ENCODE measurements around the gene AGAP4.
"Not testable (repeated sequence)": the region's sequence is repeated elsewhere in the genome, so short reads cannot be mapped to it uniquely, and the experiment has no call there.

Gene AGAP4

GRCh38 chr10:45789991-45790390, 57.3 kb downstream of the AGAP4 start:
- FAIRE-seq, result not testable (repeated sequence)

DNA sequence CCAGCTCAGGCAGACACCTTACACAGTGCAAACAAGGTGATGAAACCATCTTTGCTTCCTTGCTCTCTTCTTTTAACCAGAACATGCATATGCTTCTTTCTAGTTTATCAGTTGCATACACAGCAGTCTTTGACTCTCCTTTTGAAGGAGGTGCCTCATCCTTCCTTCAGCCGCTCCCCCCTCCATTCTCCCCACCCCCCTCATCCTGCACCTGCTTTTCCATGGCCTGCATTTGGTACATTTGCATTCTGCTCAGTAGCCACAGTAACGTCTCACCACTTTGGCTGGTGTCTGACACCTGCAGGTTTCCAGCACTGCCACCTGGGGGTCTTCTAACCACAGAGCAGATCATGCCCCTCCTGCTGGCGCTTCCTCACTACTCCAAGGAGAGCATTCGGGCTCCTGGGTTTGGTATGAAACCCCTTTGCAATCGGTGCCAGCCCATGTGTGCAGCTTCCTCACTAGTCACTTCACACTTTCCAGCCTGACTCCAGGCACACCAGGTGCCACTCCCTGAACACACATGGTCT, 60.0 kb downstream of the AGAP4 start:
- not testable (repeated sequence) for FAIRE-seq

- not testable (repeated sequence) for FAIRE-seq
Measured at GRCh38 chr10:45786217-45786616, 61.1 kb downstream of the AGAP4 start.
